ENCODE data around the gene PRICKLE4.

The PRICKLE4 gene, protein sequence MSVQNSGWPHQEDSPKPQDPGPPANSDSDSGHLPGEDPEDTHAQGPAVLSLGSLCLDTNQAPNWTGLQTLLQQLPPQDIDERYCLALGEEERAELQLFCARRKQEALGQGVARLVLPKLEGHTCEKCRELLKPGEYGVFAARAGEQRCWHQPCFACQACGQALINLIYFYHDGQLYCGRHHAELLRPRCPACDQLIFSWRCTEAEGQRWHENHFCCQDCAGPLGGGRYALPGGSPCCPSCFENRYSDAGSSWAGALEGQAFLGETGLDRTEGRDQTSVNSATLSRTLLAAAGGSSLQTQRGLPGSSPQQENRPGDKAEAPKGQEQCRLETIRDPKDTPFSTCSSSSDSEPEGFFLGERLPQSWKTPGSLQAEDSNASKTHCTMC

DNA sequence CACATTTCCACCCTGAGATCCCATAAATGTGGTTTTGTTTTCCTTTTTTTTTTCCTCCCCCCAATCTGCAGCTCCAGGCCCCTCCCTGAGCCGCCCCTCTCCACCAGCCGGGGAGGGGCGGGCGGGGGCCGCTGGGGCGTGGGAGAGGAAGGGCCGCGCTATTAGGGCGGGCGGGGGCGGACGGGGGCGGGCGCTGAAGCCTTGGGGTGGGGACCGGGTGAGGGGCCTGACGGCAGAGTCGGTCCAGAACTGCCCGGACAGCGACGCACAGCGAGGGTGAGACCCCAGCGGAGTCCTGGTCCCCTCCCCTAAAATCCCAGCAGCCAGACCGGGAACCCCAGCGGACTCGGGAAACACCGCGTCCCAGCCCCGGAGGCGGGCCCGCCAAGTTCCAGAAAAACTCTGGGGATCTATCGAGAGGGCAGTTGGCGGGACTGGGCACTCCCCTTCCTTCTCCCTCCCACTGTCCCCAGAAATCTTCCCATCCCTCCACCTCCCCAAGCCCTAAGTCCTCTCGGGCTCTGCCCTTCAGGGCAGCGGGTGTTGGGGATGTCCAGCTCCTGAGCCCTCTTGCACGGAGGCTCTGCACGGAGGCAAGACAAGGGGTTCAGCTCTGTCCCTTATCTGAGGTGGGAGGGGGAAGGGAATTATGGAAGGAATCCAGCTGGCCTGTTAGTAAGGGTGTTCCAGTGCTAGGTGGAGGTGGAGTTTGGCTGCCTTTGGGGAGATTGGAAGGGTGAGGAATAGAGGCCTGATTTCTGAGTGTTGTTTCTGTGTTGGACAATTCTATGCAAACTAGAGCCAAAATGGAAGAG lies at the start of gene PRICKLE4:
Gene PRICKLE4 (plus strand): TSS at position 232 of the 815 bp plus-strand sequence. CDS start 2,692 bp downstream, outside the sequence.
- peak; percentile 31 for DNase-seq (ENCODE audit: low spot score)

DNA sequence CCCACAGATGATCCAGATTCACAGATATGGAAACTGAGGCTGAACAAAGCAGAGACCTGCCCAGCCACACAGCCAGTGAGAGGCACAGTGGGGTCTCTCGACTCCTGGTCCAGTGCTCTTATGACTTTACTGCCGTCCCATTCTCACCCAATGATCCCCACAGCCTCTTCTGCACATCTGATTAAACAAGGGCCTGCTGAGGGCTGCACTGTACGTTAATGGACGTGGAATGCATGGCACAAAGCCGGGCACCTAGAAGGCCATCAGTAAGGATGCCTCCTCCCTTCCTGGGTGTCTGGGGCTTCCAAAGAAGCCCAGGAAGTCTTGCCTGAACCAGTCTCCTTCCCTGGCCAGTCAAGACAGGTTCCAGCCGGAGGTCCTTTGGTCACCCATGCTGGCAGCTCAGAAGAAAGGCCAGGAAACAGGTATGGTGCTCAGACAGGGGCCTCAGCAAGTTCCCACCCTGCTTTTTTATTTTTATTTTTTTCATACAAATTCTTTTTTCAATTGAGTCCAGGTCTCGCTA lies 49.0 kb upstream of the PRICKLE4 start:
- no peak for DNase-seq (ENCODE audit: low spot score)

GRCh38 chr6:41732149-41732548 lies 48.4 kb upstream of the PRICKLE4 start:
- DNase-seq (ENCODE audit: low spot score), result no peak

DNA sequence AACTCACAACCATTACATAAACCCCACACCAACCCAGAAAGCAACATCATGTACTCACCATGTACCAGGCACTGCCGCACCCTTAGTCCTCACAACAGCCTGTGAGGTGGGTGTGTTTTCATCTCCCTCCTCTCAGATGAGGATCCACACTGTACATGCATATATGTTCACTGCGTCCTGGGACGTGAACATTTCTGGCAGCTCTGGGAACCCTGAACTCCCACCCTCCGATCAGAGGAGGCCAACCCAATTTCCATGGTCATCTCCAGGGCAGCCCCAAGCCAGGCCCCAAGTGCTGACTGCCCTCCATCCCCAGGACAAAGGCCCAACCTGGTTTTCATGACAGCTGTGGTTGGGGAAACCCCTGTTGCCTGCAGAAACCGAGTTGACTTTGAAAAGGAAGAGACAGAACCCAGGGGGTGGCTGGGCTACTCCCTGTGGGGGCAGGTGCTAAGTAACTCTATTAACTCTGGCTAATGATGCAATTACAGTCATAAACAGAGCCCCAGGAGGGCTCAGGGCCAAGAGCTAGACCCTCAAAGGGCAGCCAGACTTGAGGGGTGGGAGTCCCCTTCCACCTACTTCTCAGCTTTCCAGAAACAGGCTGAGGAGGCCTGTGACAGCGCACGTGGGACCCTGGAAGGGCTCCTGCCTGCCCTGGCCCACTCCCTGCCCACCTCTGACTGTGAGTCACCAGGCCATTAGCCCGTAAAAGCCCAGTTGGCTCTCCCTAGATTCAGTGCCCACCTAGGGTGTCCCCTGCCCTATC lies 47.8 kb upstream of the PRICKLE4 start:
- no peak for DNase-seq (ENCODE audit: low spot score)

GRCh38 chr6:41733360-41733706 lies 47.2 kb upstream of the PRICKLE4 start:
- DNase-seq (ENCODE audit: low spot score), result no peak

GRCh38 chr6:41733707-41734665 lies 46.6 kb upstream of the PRICKLE4 start:
- no peak for DNase-seq (ENCODE audit: low spot score)

GRCh38 chr6:41734666-41735426 lies 45.7 kb upstream of the PRICKLE4 start:
- no peak for DNase-seq (ENCODE audit: low spot score)

- peak; percentile 87 for DNase-seq (ENCODE audit: low spot score)
These were observed 45.0 kb upstream of the PRICKLE4 start, which contains the start of gene TFEB for GRCh38 chr6:41735427-41736185. TSS of gene TFEB (minus strand) at chr6:41735608. CDS start at chr6:41691213, 44,395 bp downstream.

DNA sequence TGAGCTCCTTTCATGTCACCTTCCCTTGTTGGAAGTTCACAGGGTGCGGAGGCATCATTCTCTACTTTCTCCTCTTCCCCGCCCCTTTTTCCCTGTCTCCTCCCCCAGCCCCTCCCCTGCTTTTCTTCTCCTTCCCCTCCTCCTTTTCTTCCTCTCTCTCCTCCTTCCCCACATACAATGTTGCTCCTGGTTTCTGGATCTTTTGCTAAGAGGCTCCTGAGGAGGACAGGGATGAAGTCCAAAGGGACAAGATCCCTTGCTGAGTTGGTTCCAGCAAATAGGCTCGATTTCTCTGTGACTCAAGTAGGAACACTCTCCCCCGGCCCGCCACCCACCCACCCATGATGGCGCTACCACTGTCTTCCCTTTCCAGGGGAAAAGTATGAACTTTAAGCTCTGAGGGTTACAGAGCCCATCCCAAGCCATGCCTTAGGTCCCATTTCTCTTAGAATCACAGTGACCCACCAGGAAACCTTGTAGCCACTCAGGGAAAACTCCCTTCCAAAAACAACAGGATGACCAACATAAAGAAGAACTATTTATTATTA lies 44.3 kb upstream of the PRICKLE4 start:
- DNase-seq (ENCODE audit: low spot score), result no peak

DNA sequence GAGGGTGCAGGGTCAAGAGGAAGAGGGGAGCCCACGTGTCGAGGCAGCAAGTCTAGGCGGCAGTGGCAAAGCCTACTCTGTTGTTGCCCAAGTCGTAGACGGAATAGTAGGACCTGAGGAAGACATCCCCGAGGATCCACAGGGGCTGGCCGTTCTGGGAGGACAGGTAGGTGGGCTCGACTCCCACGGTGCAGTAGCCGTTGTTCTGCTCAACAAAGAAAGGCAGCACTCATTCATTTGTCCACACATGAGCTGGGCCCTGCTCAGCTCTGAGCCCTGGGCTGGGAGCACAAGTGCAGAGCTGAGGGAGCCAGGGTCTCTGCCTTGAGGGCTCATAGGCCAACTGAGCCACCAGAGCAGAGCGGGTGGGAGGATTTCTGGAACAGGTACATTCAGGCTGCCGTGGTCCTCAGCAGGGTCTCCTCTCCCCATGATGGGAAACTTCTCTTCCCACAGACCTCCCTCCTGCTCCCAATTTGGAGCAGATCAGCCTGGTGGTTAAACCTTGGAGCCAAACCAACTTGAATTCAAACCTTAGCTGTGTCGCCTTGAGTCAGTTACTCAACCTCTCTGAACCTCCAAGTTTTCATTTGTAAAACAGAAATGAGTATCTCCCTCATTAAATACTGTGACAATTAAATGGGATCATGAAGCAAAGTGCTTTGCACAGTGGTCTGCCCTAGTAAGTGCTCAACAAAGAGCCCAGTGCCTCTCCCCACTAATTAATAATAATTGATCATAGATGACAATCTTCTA lies 43.6 kb upstream of the PRICKLE4 start:
- no peak for DNase-seq (ENCODE audit: low spot score)

DNA sequence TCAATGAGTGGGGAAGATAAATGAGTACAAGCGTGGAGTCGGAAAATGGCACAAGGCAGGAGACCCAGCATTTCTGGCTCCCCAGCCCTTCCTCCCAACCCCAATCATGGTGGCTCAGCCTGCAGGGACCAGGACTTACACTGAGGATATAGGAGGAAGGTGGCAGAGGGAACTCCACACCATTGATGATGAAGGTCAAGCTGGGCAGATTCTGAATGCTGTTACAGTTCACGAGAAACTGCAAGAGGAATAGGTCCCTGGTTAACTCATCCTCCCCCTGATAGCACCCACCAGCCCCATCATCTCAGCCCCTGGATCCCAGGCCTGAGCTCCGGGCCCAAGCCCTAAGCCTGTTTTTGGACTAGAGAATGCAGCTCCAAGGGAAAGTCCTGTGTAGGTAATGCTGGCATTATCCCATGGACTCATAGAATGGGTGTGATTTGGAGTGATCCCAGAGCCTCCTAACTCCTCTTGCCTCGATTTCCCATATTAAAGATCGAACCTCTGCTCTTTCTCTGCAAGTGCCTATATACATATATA lies 42.9 kb upstream of the PRICKLE4 start:
- DNase-seq (ENCODE audit: low spot score), result no peak

GRCh38 chr6:41739041-41739440 lies 41.5 kb upstream of the PRICKLE4 start:
- DNase-seq (ENCODE audit: low spot score), result no peak

DNA sequence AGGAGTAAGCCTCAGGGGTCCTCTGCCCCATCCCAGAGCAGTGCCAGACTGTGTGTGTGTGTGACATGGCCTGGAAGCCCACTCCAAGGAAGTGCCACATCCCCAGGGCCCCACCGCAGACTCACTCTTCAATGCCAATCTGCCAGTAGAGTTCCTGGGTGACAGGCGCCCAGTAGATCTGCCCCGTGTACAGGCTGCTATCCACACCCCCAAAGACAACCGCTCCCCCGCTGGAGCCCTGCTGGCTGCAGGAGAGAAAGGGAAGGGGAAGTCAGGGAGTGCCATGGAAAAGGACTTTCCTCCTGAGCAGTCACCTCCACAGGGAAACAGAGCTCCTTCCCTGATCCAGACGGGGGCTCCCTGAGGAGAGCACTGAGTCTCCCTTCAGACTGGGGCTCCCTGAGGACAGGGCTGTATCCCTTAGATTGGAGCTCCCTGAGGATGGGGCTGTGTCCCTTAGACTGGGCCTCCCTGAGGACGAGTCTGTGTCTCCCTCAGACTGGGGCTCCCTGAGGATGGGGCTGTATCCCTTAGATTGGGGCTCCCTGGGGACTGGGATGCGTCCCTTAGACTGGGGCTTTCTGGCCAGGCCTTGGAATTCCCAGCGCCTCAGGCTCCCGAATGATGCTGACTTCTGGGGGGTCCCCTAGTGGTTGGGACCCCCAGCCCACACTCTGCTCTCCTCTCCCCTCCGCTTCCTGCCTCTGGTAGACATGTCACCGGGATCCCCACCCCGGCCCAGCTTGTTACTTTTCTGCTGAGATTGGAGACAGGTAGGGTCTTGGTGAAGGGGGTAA lies 40.0 kb upstream of the PRICKLE4 start:
- DNase-seq (ENCODE audit: low spot score), result no peak

DNA sequence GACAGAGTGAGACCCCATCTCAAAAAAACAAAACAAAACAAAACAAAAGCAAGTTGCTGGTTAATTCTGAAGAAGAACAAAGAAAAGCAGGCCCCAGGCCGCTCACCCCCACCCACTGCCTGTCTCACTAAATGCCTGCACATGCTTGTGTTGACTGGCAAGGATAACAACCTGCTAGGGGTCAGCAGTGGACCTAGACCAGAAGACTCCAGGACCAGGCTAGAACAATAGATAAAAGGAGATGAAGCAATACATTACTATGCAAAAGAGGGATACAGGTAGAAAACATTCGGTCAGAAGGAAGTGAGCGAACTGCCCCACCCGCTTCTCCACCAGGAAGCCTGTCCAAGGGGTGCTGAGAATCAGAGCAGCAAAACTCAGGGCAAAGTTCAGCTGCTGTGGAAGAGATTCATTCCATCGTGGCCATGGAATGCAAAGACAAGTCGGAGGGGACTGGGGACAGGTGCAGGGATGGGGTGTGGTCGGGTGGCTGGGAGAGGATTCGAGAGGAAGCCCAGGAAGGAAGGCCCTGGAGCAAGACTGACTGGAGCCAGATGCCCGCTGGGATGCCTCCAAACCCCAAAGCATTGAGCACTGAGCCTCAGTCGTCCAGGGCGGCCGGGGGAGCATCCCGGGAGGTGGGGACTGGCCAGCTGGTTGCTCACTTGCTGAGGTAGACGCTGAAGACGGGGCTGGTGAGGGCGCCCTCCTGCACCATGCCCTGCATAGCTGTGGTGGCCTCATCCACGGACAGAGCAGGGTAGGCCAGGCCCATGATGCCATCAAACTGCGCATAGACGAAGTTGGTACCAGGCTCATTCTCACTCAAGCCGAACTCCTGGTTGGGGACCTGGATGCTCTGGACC lies 38.7 kb upstream of the PRICKLE4 start:
- no peak for DNase-seq (ENCODE audit: low spot score)

DNA sequence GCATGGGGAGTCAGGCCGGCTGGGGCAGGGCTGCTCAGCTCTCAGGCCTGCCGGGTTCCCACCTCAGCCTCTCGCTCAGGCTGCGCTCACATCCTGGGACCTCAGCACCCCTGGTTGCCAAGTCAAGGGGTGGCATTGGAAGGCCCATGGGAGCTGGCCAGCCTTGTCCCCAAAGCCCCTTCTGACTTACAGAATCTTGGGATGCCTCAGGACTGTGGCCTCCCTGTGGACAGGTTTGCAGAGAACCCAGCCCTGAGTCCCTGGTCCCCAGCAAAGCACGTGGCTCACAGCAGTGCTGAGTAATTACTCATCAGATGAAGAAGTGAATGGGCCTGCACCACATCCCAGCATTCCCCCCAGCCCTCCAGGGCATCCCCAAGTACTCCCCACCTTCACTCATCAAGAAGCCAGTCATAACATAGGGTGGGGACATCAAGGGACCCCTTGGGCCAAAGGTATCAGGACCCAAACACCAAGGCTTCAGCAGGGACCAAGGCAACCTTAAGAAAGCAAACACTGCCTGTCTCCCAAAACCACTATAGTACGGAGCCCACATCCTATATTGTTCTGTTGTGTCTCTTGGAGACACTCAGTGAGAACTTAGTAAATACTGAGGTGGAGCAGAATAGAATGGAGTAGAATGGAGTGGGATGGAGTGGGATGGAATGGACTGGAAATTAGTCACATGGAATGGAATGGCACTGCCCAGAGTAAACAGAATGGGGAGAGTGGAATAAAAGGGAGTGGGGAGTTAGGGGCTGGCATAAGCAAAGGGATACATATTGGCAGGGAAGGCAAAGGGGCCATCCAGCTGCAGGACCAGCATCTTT lies 37.0 kb upstream of the PRICKLE4 start:
- no peak for DNase-seq (ENCODE audit: low spot score)

All from hematopoietic multipotent progenitor cell treated with erythropoietin and hydrocortisone succinate and interleukin-3 and kit ligand, for 17 days (in vitro differentiated cells).